Testis (tissue), 2 donors: Measurements from ENCODE around the gene ZNF654.

Source experiments
- CTCF ChIP-seq, 3 experiments: fragments of 450-650 bp in 2 of 3; fragments of 200-600 bp in 1 of 3; sonication (generic) in 1 of 3; IDR thresholded peaks; one replicate each; pipeline ENCODE4 v1.5.1; 2016 to 2019; ENCODE audit warnings: antibody characterized with exemption in 3 of 3, mild to moderate bottlenecking in 2 of 3, moderate library complexity in 1 of 3
- POLR2A ChIP-seq: fragments of 450-650 bp; IDR thresholded peaks from one replicate; pipeline ENCODE4 v1.6.1; 2017; ENCODE audit warnings: antibody characterized with exemption, mild to moderate bottlenecking, moderate library complexity

- TF ChIP-seq CTCF (IDR thresholded peaks at IDR 0.05): no peak
- no peak for TF ChIP-seq POLR2A
These were observed 26.8 kb upstream of the ZNF654 start for GRCh38 chr3:88032245-88032644.
